HG03378 (cell line): ENCODE data around the gene LARGE1.

ENCODE experiments used
- ATAC-seq: cut with Tn5 transposase; IDR thresholded peaks from one replicate; pipeline ENCODE4 v1.9.1; 2021; ENCODE audit warnings: mild to moderate bottlenecking, moderate library complexity; ENCODE audit not compliant: unreplicated experiment

LARGE1 gene

GRCh38 chr22:33455036-33455435, 465.2 kb downstream of the LARGE1 start:
- no peak for ATAC-seq

- no peak for ATAC-seq
Observed at GRCh38 chr22:33451866-33452469, 468.3 kb downstream of the LARGE1 start.

- no peak for ATAC-seq
Observed at GRCh38 chr22:33450756-33451155, 469.5 kb downstream of the LARGE1 start.

- no peak for ATAC-seq
Observed at GRCh38 chr22:33447733-33448132, 472.5 kb downstream of the LARGE1 start.

- no peak for ATAC-seq
Observed at GRCh38 chr22:33443683-33444082, 476.6 kb downstream of the LARGE1 start.

- ATAC-seq = no peak
Observed at GRCh38 chr22:33440756-33441155, 479.5 kb downstream of the LARGE1 start.

GRCh38 chr22:33438273-33438672, 482.0 kb downstream of the LARGE1 start:
- no peak for ATAC-seq

- no peak for ATAC-seq
Observed at GRCh38 chr22:33431300-33431699, 489.0 kb downstream of the LARGE1 start.

GRCh38 chr22:33429281-33429680, 491.0 kb downstream of the LARGE1 start:
- ATAC-seq = no peak

GRCh38 chr22:33427461-33427860, 492.8 kb downstream of the LARGE1 start:
- ATAC-seq = no peak

GRCh38 chr22:33426451-33426850, 493.8 kb downstream of the LARGE1 start:
- no peak for ATAC-seq

- ATAC-seq = no peak
Observed at GRCh38 chr22:33421859-33422258, 498.4 kb downstream of the LARGE1 start.

GRCh38 chr22:33418484-33418883, 501.8 kb downstream of the LARGE1 start:
- no peak for ATAC-seq

GRCh38 chr22:33415401-33415800, 504.9 kb downstream of the LARGE1 start:
- no peak for ATAC-seq

- ATAC-seq = no peak
Observed at GRCh38 chr22:33409079-33409478, 511.2 kb downstream of the LARGE1 start.

- no peak for ATAC-seq
Observed at GRCh38 chr22:33405194-33405593, 515.1 kb downstream of the LARGE1 start.

- no peak for ATAC-seq
Observed at GRCh38 chr22:33404723-33405122, 515.6 kb downstream of the LARGE1 start.

GRCh38 chr22:33402325-33402724, 518.0 kb downstream of the LARGE1 start:
- ATAC-seq = no peak

- ATAC-seq = no peak
Observed at GRCh38 chr22:33401291-33401690, 519.0 kb downstream of the LARGE1 start.

GRCh38 chr22:33400891-33401290, 519.4 kb downstream of the LARGE1 start:
- ATAC-seq = no peak

- no peak for ATAC-seq
Observed at GRCh38 chr22:33400061-33400840, 520.0 kb downstream of the LARGE1 start.

GRCh38 chr22:33397381-33397907, 522.8 kb downstream of the LARGE1 start:
- no peak for ATAC-seq
